ENCODE measurements around the gene HOATZ.

HOATZ gene

GRCh38 chr11:111532365-111532709, 17.8 kb downstream of the HOATZ start:
- H3K4me1 ChIP-seq (ENCODE audit: insufficient read depth, low read length, severe bottlenecking) = no peaks in the 10 kb centered on the region
- peaks cover 8% of the 10 kb centered on the region; the same call in 1 of the 2 replicates for H3K27me3 ChIP-seq (ENCODE audit: insufficient read depth, low read length)
- H2AFZ ChIP-seq (ENCODE audit: low read length) = no peak overlapping the region
- no peaks in the 10 kb centered on the region for H3F3A ChIP-seq (ENCODE audit: insufficient read depth, low read length)
- H3K79me2 ChIP-seq (ENCODE audit: insufficient read depth, low read length) = no peaks in the 10 kb centered on the region
- no peak overlapping the region for H3K4me3 ChIP-seq (ENCODE audit: low read depth, low read length, poor library complexity, severe bottlenecking)
- no peak overlapping the region for H3K4me2 ChIP-seq (ENCODE audit: low read length)
- no peaks in the 10 kb centered on the region for H3K9me3 ChIP-seq (ENCODE audit: low read length)
- no peaks in the 10 kb centered on the region for H3K36me3 ChIP-seq (ENCODE audit: insufficient read depth, low read length)
- TF ChIP-seq EZH2 (IDR thresholded peaks at IDR 0.05; ENCODE audit: borderline replicate concordance, low read length) (no peak), CTCF (IDR thresholded peaks at IDR 0.05; ENCODE audit: low read length) (no peak)
- no peak overlapping the region for H3K27ac ChIP-seq (ENCODE audit: low read depth, low read length, poor library complexity, severe bottlenecking)
- no peaks in the 10 kb centered on the region for H3K9me2 ChIP-seq (ENCODE audit: low read depth, low read length)
- no peaks in the 10 kb centered on the region for H4K20me1 ChIP-seq (ENCODE audit: insufficient read depth, low read length)
- no peak overlapping the region for H3K9ac ChIP-seq (ENCODE audit: low read length)

GRCh38 chr11:111535281-111535680, 20.7 kb downstream of the HOATZ start:
- no peaks in the 10 kb centered on the region for H3K4me1 ChIP-seq (ENCODE audit: insufficient read depth, low read length, severe bottlenecking)

GRCh38 chr11:111537336-111537860, 22.8 kb downstream of the HOATZ start:
- Histone ChIP-seq H3K4me1 (ENCODE audit: insufficient read depth, low read length, severe bottlenecking) (no peaks in the 10 kb centered on the region), H3K4me3 (ENCODE audit: low read depth, low read length, poor library complexity, severe bottlenecking) (no peak overlapping the region), H3K36me3 (ENCODE audit: insufficient read depth, low read length) (no peaks in the 10 kb centered on the region), H2AFZ (ENCODE audit: low read length) (no peak overlapping the region), H3K27ac (ENCODE audit: low read depth, low read length, poor library complexity, severe bottlenecking) (no peak overlapping the region), H3K9me2 (ENCODE audit: low read depth, low read length) (no peaks in the 10 kb centered on the region), H3K9ac (ENCODE audit: low read length) (no peak overlapping the region), H3F3A (ENCODE audit: insufficient read depth, low read length) (no peaks in the 10 kb centered on the region), H3K9me3 (ENCODE audit: low read length) (0 out of 2 replicates have a peak, but pooled peaks cover 3% of the 10 kb centered on the region), H3K4me2 (ENCODE audit: low read length) (no peak overlapping the region), H4K20me1 (ENCODE audit: insufficient read depth, low read length) (no peaks in the 10 kb centered on the region), H3K27me3 (ENCODE audit: insufficient read depth, low read length) (peaks cover 29% of the 10 kb centered on the region; the same call in 1 of the 2 replicates), H3K79me2 (ENCODE audit: insufficient read depth, low read length) (no peaks in the 10 kb centered on the region)
- TF ChIP-seq EZH2 (IDR thresholded peaks at IDR 0.05; ENCODE audit: borderline replicate concordance, low read length) (no peak), CTCF (IDR thresholded peaks at IDR 0.05; ENCODE audit: low read length) (no peak)

More at GRCh38 chr11:111535281-111535680, 20.7 kb downstream of the HOATZ start:
- no peak overlapping the region for H3K27ac ChIP-seq (ENCODE audit: low read depth, low read length, poor library complexity, severe bottlenecking)
- no peaks in the 10 kb centered on the region for H3K36me3 ChIP-seq (ENCODE audit: insufficient read depth, low read length)
- no peaks in the 10 kb centered on the region for H3K9me2 ChIP-seq (ENCODE audit: low read depth, low read length)
- no peaks in the 10 kb centered on the region for H4K20me1 ChIP-seq (ENCODE audit: insufficient read depth, low read length)
- no peak for TF ChIP-seq CTCF (IDR thresholded peaks at IDR 0.05; ENCODE audit: low read length)
- H3K27me3 ChIP-seq (ENCODE audit: insufficient read depth, low read length) = peaks cover 23% of the 10 kb centered on the region; the same call in 1 of the 2 replicates
- no peak overlapping the region for H3K9ac ChIP-seq (ENCODE audit: low read length)
- H3K9me3 ChIP-seq (ENCODE audit: low read length) = 0 out of 2 replicates have a peak, but pooled peaks cover 3% of the 10 kb centered on the region
- H2AFZ ChIP-seq (ENCODE audit: low read length) = no peak overlapping the region
- H3K4me3 ChIP-seq (ENCODE audit: low read depth, low read length, poor library complexity, severe bottlenecking) = no peak overlapping the region
- no peaks in the 10 kb centered on the region for H3F3A ChIP-seq (ENCODE audit: insufficient read depth, low read length)
- no peak overlapping the region for H3K4me2 ChIP-seq (ENCODE audit: low read length)
- H3K79me2 ChIP-seq (ENCODE audit: insufficient read depth, low read length) = no peaks in the 10 kb centered on the region
